Ishikawa (cell line): ENCODE results near the gene VPS41.

Experiments used
- EGR1 ChIP-seq: IDR thresholded peaks from 2 replicates; pipeline ENCODE4 v1.6.1; 2012
- EP300 ChIP-seq: IDR thresholded peaks from 2 replicates; pipeline ENCODE4 v1.6.1; 2012; ENCODE audit warnings: borderline replicate concordance
- FOXM1 ChIP-seq: IDR thresholded peaks from 2 replicates; pipeline ENCODE4 v1.6.1; 2012; ENCODE audit warnings: low read depth, borderline replicate concordance
- RAD21 ChIP-seq: IDR thresholded peaks from 2 replicates; pipeline ENCODE4 v1.6.1; 2012; ENCODE audit warnings: low read depth
- TAF1 ChIP-seq: IDR thresholded peaks from 2 replicates; pipeline ENCODE4 v1.6.1; 2012; ENCODE audit warnings: low read depth, mild to moderate bottlenecking
- YY1 ChIP-seq: IDR thresholded peaks from 2 replicates; pipeline ENCODE4 v1.6.1; 2012; ENCODE audit warnings: low read depth
- TF ChIP-seq, protein P1 (sequence below): IDR thresholded peaks from 2 replicates; pipeline ENCODE4 v1.6.1; 2012
- TF ChIP-seq, protein P2 (sequence below): IDR thresholded peaks from 2 replicates; pipeline ENCODE4 v1.6.1; 2012
- TF ChIP-seq, protein P3 (sequence below): IDR thresholded peaks from 2 replicates; pipeline ENCODE4 v1.6.1; 2012; ENCODE audit warnings: low read depth, mild to moderate bottlenecking

DNA sequence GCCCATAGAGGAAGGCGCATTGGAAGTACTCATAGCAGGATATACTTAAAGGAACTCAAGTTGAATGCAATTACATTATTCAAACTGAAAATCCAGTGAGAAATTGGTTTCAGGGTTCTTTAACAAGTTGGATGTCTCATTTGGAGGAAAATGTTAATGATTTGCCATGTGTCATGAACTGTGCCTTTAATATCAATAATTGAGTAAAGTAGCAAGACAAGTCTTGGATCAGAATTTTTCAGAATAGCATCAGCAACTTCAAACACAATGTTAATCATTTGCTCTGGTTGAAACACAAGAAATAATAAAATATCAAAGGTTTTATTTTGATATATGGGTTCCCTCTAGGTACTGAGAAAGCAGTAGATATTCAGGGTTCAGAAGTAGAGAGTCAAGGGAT lies 44.2 kb upstream of the VPS41 start:
- no peak for TF ChIP-seq EP300
- TF ChIP-seq YY1, result no peak
- no peak for TF ChIP-seq TAF1
- no peak for TF ChIP-seq RAD21
- TF ChIP-seq, protein P1, sequence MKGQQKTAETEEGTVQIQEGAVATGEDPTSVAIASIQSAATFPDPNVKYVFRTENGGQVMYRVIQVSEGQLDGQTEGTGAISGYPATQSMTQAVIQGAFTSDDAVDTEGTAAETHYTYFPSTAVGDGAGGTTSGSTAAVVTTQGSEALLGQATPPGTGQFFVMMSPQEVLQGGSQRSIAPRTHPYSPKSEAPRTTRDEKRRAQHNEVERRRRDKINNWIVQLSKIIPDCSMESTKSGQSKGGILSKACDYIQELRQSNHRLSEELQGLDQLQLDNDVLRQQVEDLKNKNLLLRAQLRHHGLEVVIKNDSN, result no peak
- TF ChIP-seq FOXM1, result no peak
- TF ChIP-seq, protein P2, sequence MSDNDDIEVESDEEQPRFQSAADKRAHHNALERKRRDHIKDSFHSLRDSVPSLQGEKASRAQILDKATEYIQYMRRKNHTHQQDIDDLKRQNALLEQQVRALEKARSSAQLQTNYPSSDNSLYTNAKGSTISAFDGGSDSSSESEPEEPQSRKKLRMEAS, result no peak
- TF ChIP-seq, protein P3, sequence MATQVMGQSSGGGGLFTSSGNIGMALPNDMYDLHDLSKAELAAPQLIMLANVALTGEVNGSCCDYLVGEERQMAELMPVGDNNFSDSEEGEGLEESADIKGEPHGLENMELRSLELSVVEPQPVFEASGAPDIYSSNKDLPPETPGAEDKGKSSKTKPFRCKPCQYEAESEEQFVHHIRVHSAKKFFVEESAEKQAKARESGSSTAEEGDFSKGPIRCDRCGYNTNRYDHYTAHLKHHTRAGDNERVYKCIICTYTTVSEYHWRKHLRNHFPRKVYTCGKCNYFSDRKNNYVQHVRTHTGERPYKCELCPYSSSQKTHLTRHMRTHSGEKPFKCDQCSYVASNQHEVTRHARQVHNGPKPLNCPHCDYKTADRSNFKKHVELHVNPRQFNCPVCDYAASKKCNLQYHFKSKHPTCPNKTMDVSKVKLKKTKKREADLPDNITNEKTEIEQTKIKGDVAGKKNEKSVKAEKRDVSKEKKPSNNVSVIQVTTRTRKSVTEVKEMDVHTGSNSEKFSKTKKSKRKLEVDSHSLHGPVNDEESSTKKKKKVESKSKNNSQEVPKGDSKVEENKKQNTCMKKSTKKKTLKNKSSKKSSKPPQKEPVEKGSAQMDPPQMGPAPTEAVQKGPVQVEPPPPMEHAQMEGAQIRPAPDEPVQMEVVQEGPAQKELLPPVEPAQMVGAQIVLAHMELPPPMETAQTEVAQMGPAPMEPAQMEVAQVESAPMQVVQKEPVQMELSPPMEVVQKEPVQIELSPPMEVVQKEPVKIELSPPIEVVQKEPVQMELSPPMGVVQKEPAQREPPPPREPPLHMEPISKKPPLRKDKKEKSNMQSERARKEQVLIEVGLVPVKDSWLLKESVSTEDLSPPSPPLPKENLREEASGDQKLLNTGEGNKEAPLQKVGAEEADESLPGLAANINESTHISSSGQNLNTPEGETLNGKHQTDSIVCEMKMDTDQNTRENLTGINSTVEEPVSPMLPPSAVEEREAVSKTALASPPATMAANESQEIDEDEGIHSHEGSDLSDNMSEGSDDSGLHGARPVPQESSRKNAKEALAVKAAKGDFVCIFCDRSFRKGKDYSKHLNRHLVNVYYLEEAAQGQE, result no peak
- no peak for TF ChIP-seq EGR1
